ENCODE data around the gene CCL27.

- TF ChIP-seq POLR2A (IDR thresholded peaks at IDR 0.05; ENCODE audit: low read length) = no peak
- TF ChIP-seq GATA1 (IDR thresholded peaks at IDR 0.05; ENCODE audit: low read depth, low read length) = no peak
Observed at GRCh38 chr9:34663303-34663605, 797 bp upstream of the CCL27 start.
